SK-N-MC (cell line): ENCODE data around the gene ATP2A2.
"Not testable (repeated sequence)": the region's sequence is repeated elsewhere in the genome, so short reads cannot be mapped to it uniquely, and the experiment has no call there.

Experiments
- DNase-seq: peaks from one replicate; pipeline ENCODE4 v3.0.0-alpha.2; 2011; ENCODE audit warnings: low read depth, low spot score
- H3K27ac ChIP-seq: fragments of 200-600 bp; sonication (generic); 2 replicates; pipeline ENCODE4 v1.5.1; 2016; ENCODE audit warnings: mixed run types
- H3K36me3 ChIP-seq: fragments of 200-600 bp; sonication (generic); 2 replicates; pipeline ENCODE4 v1.6.1; 2017; ENCODE audit warnings: antibody characterized with exemption, low read length, mixed read lengths; ENCODE audit not compliant: insufficient read depth
- H3K4me3 ChIP-seq: fragments of 200-600 bp; sonication (generic); 2 replicates; pipeline ENCODE4 v1.5.1; 2016
- H3K9ac ChIP-seq: fragments of 200-600 bp; sonication (generic); 2 replicates; pipeline ENCODE4 v1.8.0; 2017; ENCODE audit warnings: mixed run types, mixed read lengths; ENCODE audit not compliant: insufficient read length
- H3K9me3 ChIP-seq: fragments of 200-600 bp; sonication (generic); 2 replicates; pipeline ENCODE4 v1.6.1; 2017; ENCODE audit warnings: low read depth, mild to moderate bottlenecking, antibody characterized with exemption, low read length, moderate library complexity, mixed read lengths
- EZH2 ChIP-seq: fragments of 200-600 bp; sonication (generic); IDR thresholded peaks from one replicate; pipeline ENCODE4 v1.6.1; 2017; ENCODE audit warnings: antibody characterized with exemption
- FOXP2 ChIP-seq: optimal IDR thresholded peaks from 2 replicates; pipeline ENCODE3; 2011; ENCODE audit warnings: mild to moderate bottlenecking, moderate library complexity; ENCODE audit not compliant: insufficient read depth; ENCODE audit errors: extremely low read length, control extremely low read depth
- POLR2AphosphoS5 ChIP-seq: IDR thresholded peaks from 2 replicates; pipeline ENCODE4 v1.6.1; 2012; ENCODE audit warnings: mild to moderate bottlenecking, low read depth, low read length, borderline replicate concordance

The ATP2A2 gene

GRCh38 chr12:110329710-110330109 is 48.7 kb downstream of the ATP2A2 start:
- no peak for DNase-seq
- Histone ChIP-seq H3K9ac (no peak overlapping the region), H3K36me3 (peaks cover 88% of the 10 kb centered on the region), H3K27ac (peak overlapping the region; percentile 95), H3K4me3 (peak overlapping the region; percentile 29), H3K9me3 (no peaks in the 10 kb centered on the region)
- TF ChIP-seq POLR2AphosphoS5 (no peak), FOXP2 (no peak), EZH2 (no peak)

GRCh38 chr12:110330124-110330523 is 49.1 kb downstream of the ATP2A2 start:
- no peak for DNase-seq
- TF ChIP-seq POLR2AphosphoS5 (no peak), EZH2 (no peak), FOXP2 (no peak)
- Histone ChIP-seq H3K4me3 (peak overlapping the region; percentile 29), H3K27ac (peak overlapping the region; percentile 95), H3K9me3 (no peaks in the 10 kb centered on the region), H3K9ac (peak overlapping the region; percentile 44), H3K36me3 (peaks cover 91% of the 10 kb centered on the region)

- DNase-seq, result peak; percentile 82
- peak overlapping the region; percentile 95 for H3K27ac ChIP-seq
- H3K9me3 ChIP-seq, result no peaks in the 10 kb centered on the region
- peaks cover 91% of the 10 kb centered on the region for H3K36me3 ChIP-seq
- H3K4me3 ChIP-seq, result peak overlapping the region; percentile 29
- H3K9ac ChIP-seq, result peak overlapping the region; percentile 44
- TF ChIP-seq FOXP2, result peak; percentile 42
- TF ChIP-seq EZH2, result no peak
- TF ChIP-seq POLR2AphosphoS5, result no peak
These were observed 49.5 kb downstream of the ATP2A2 start for GRCh38 chr12:110330544-110330943.

GRCh38 chr12:110333201-110333600 is 52.2 kb downstream of the ATP2A2 start:
- Histone ChIP-seq H3K36me3 (peaks cover 91% of the 10 kb centered on the region), H3K9me3 (no peaks in the 10 kb centered on the region), H3K27ac (no peak overlapping the region), H3K4me3 (no peak overlapping the region), H3K9ac (no peak overlapping the region)
- DNase-seq, result no peak
- TF ChIP-seq POLR2AphosphoS5 (no peak), FOXP2 (no peak), EZH2 (no peak)

GRCh38 chr12:110335481-110336045 is 54.5 kb downstream of the ATP2A2 start:
- TF ChIP-seq FOXP2, result no peak
- no peak for TF ChIP-seq POLR2AphosphoS5
- no peak for TF ChIP-seq EZH2
- Histone ChIP-seq H3K9me3 (no peaks in the 10 kb centered on the region), H3K9ac (no peak overlapping the region), H3K27ac (no peak overlapping the region), H3K36me3 (peaks cover 94% of the 10 kb centered on the region), H3K4me3 (no peak overlapping the region)
- no peak for DNase-seq

- no peak overlapping the region for H3K27ac ChIP-seq
- no peak for DNase-seq
These were observed 57.1 kb downstream of the ATP2A2 start for GRCh38 chr12:110337912-110338710.

GRCh38 chr12:110338754-110339153 is 57.7 kb downstream of the ATP2A2 start:
- no peak overlapping the region for H3K4me3 ChIP-seq
- TF ChIP-seq FOXP2 (no peak), EZH2 (no peak), POLR2AphosphoS5 (no peak)
- no peaks in the 10 kb centered on the region for H3K9me3 ChIP-seq
- no peak for DNase-seq
- no peak overlapping the region for H3K27ac ChIP-seq
- no peak overlapping the region for H3K9ac ChIP-seq
- H3K36me3 ChIP-seq, result peaks cover 100% of the 10 kb centered on the region

More at GRCh38 chr12:110337912-110338710, 57.1 kb downstream of the ATP2A2 start:
- Histone ChIP-seq H3K36me3 (peaks cover 100% of the 10 kb centered on the region), H3K9ac (no peak overlapping the region), H3K9me3 (no peaks in the 10 kb centered on the region), H3K4me3 (no peak overlapping the region)
- TF ChIP-seq POLR2AphosphoS5, result no peak
- TF ChIP-seq FOXP2, result no peak
- TF ChIP-seq EZH2, result no peak

GRCh38 chr12:110339184-110339952 is 58.3 kb downstream of the ATP2A2 start:
- TF ChIP-seq FOXP2 (no peak), POLR2AphosphoS5 (no peak), EZH2 (no peak)

GRCh38 chr12:110340261-110340660 is 59.2 kb downstream of the ATP2A2 start:
- DNase-seq, H3K9me3 ChIP-seq, H3K9ac ChIP-seq, H3K27ac ChIP-seq, H3K4me3 ChIP-seq: not testable (repeated sequence)
- H3K36me3 ChIP-seq, result peaks cover 100% of the 10 kb centered on the region

More at GRCh38 chr12:110339184-110339952, 58.3 kb downstream of the ATP2A2 start:
- Histone ChIP-seq H3K9me3 (no peaks in the 10 kb centered on the region), H3K36me3 (peaks cover 100% of the 10 kb centered on the region), H3K9ac (no peak overlapping the region), H3K27ac (no peak overlapping the region), H3K4me3 (no peak overlapping the region)
- no peak for DNase-seq
